ENCODE measurements around the gene MYO9B. TPM values are rescaled to one million over a fixed set of nuclear protein-coding genes. Genes with fewer than 3 reads are reported as not detected.
A peak's percentile ranks its signal among the peaks of the same experiment; 100 is the strongest.

MYO9B gene
- polyA plus RNA-seq, 1 donor (not counting 4 experiments of a cell fraction or from before 2014, with no cell fraction given), result 14.3 TPM

GRCh38 chr19:17240826-17241399 is 165.3 kb downstream of the MYO9B start:
- DNase-seq (ENCODE audit: low read depth, low spot score), result no peak
- Histone ChIP-seq H3K79me2 (ENCODE audit: control insufficient read depth, insufficient read depth, low read length) (peaks cover 40% of the 10 kb centered on the region), H3K27me3 (ENCODE audit: control insufficient read depth, extremely low read depth, insufficient read depth, low read length) (no peaks in the 10 kb centered on the region), H3K9ac (ENCODE audit: control insufficient read depth, extremely low read depth, insufficient read depth, low read length) (no peak overlapping the region), H3K36me3 (ENCODE audit: control insufficient read depth in 2 of 2, extremely low read depth in 1 of 2, insufficient read depth in 2 of 2, low read length in 2 of 2) (peaks cover 7 to 8% of the 10 kb centered on the region in 2 experiments), H3K4me2 (ENCODE audit: control insufficient read depth, extremely low read depth, insufficient read depth, low read depth, low read length) (no peak overlapping the region), H4K20me1 (ENCODE audit: control insufficient read depth, extremely low read depth, insufficient read depth, low read length) (no peaks in the 10 kb centered on the region), H3K9me3 (ENCODE audit: control insufficient read depth, low read depth, low read length) (no peaks in the 10 kb centered on the region), H3K4me1 (ENCODE audit: control insufficient read depth, extremely low read depth, insufficient read depth, low read length) (peaks cover 5% of the 10 kb centered on the region), H3K27ac (ENCODE audit: control insufficient read depth, insufficient read depth, low read length) (no peak overlapping the region), H2AFZ (ENCODE audit: control insufficient read depth, low read length) (no peak overlapping the region), H3K4me3 (ENCODE audit: control insufficient read depth in 2 of 3, extremely low read depth in 1 of 3, insufficient read depth in 2 of 3, low read depth in 1 of 3, low read length in 3 of 3) (no peak overlapping the region), H3K9me1 (ENCODE audit: control insufficient read depth, extremely low read depth, insufficient read depth, low read length) (no peaks in the 10 kb centered on the region)
- dilution Hi-C loops (cut with MboI; ENCODE audit: extremely low pct_ligation_motif_present, low sequenced_read_pairs), result no loop called here
- TF ChIP-seq CTCF (optimal IDR thresholded peaks at IDR 0.05 in 1 of 3, IDR thresholded peaks at IDR 0.05 in 1 of 3, conservative IDR thresholded peaks at IDR 0.05 in 1 of 3; ENCODE audit: extremely low read depth in 1 of 3, insufficient read depth in 2 of 3, low read length in 3 of 3), result no peak
- TF ChIP-seq EZH2 (IDR thresholded peaks at IDR 0.05; ENCODE audit: low read length), result no peak
- FAIRE-seq, result no peak

DNA sequence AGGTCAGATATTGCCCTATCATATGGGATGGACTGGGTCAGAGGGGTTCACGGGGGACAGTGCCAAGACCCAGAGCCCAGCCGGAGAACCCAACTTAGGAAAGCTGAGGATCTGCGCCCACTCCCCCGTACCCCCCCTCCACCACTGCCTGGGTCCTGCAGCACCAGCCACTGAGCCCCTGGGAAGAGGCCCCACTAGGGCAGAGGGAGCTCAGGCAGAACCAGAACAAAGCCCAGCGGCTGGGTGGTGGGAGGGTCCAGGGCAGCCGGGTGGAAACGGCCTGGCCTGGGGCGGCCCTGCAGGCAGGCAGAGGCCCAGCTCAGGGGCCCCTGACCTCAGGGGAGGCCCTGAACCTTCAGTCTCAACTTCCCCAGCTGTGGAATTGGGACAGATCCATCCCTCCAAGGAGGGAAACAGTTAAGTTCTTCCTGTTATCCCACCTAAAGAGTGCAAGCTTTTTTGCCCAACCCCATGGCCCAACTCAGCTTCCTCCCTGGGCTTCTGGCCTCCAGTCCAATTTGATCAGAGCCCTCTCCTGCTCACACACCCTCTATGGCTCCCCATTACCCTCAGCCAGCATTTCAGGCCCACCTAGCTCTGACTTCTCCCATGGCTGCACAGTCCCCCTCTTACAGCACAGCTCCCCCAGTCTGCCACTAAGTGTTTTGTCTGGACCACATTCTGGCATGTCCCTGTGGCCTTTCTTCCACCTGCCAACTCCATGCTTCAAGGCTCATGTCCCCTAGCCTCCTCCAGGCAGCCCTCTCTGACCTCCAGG is 167.0 kb downstream of the MYO9B start:
- Histone ChIP-seq H3K79me2 (ENCODE audit: control insufficient read depth, insufficient read depth, low read length) (peaks cover 40% of the 10 kb centered on the region), H3K4me1 (ENCODE audit: control insufficient read depth, extremely low read depth, insufficient read depth, low read length) (peaks cover 16% of the 10 kb centered on the region), H2AFZ (ENCODE audit: control insufficient read depth, low read length) (no peak overlapping the region), H3K9ac (ENCODE audit: control insufficient read depth, extremely low read depth, insufficient read depth, low read length) (no peak overlapping the region), H3K36me3 (ENCODE audit: control insufficient read depth in 2 of 2, extremely low read depth in 1 of 2, insufficient read depth in 2 of 2, low read length in 2 of 2) (peaks cover 3 to 7% of the 10 kb centered on the region in 2 experiments), H3K4me2 (ENCODE audit: control insufficient read depth, extremely low read depth, insufficient read depth, low read depth, low read length) (no peak overlapping the region), H3K9me1 (ENCODE audit: control insufficient read depth, extremely low read depth, insufficient read depth, low read length) (no peaks in the 10 kb centered on the region), H4K20me1 (ENCODE audit: control insufficient read depth, extremely low read depth, insufficient read depth, low read length) (no peaks in the 10 kb centered on the region), H3K9me3 (ENCODE audit: control insufficient read depth, low read depth, low read length) (no peaks in the 10 kb centered on the region), H3K27ac (ENCODE audit: control insufficient read depth, insufficient read depth, low read length) (no peak overlapping the region), H3K4me3 (ENCODE audit: control insufficient read depth in 2 of 3, extremely low read depth in 1 of 3, insufficient read depth in 2 of 3, low read depth in 1 of 3, low read length in 3 of 3) (peak overlapping the region in 1 of 3 experiments; percentile 1), H3K27me3 (ENCODE audit: control insufficient read depth, extremely low read depth, insufficient read depth, low read length) (no peaks in the 10 kb centered on the region)
- DNase-seq (ENCODE audit: low read depth, low spot score) (no peak), FAIRE-seq (no peak)
- TF ChIP-seq CTCF (optimal IDR thresholded peaks at IDR 0.05 in 1 of 3, IDR thresholded peaks at IDR 0.05 in 1 of 3, conservative IDR thresholded peaks at IDR 0.05 in 1 of 3; ENCODE audit: extremely low read depth in 1 of 3, insufficient read depth in 2 of 3, low read length in 3 of 3) (no peak), EZH2 (IDR thresholded peaks at IDR 0.05; ENCODE audit: low read length) (no peak)
- dilution Hi-C loops (cut with MboI; ENCODE audit: extremely low pct_ligation_motif_present, low sequenced_read_pairs), result no loop called here
